ENCODE measurements around the gene PHLPP1.

- TF ChIP-seq GATAD2A (IDR thresholded peaks at IDR 0.05) (no peak), CBFA2T2 (conservative IDR thresholded peaks at IDR 0.05) (no peak), ZBTB40 (IDR thresholded peaks at IDR 0.05) (no peak), ZBTB40 (CRISPR knock-in tag; IDR thresholded peaks at IDR 0.05) (no peak), TAF15 (IDR thresholded peaks at IDR 0.05; ENCODE audit: low read depth, low read length) (no peak)
These were observed 123.2 kb downstream of the PHLPP1 start for GRCh38 chr18:62838475-62839098.
